Measurements from ENCODE around the gene MPPED2. TPM values are rescaled to one million over a fixed set of nuclear protein-coding genes. Genes with fewer than 3 reads are reported as not detected.
A peak's percentile ranks its signal among the peaks of the same experiment; 100 is the strongest.

MPPED2 gene
- polyA plus RNA-seq, 3 donors = 0.29 to 0.59 (median 0.52) TPM

DNA sequence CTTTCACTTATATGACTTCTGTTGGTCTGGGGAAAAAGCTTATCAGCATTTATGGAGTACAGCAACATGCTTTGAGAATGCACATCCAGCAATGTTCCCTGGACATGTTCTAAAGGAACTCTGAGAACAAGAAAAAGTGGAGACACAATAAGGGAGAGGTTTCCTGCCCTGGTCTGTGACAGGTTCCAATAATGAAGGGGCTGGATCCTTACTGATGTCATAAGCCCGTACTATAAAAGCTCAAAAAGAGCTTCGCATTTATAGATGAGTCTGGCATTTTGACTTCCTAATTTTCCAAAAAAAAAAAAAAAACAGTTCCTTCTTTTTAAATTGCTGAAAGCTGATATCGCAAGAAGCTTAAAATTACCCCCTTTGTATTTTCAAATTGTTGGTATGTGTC, 129.1 kb downstream of the MPPED2 start:
- H3K27me3 Mint-ChIP-seq (ENCODE audit: low read depth in 3 of 3) = peaks cover under 1 to 5% (median 2%) of the 10 kb centered on the region in 3 donors
- Histone ChIP-seq H3K27ac (ENCODE audit: low read depth in 1 of 2, low read length in 2 of 2) (no peak overlapping the region), H3K9me3 (replicated peaks in 1 of 2; ENCODE audit: control insufficient read depth in 1 of 2, insufficient read depth in 1 of 2, low read length in 2 of 2) (no peaks in the 10 kb centered on the region), H3K4me1 (ENCODE audit: control insufficient read depth in 1 of 2, insufficient read depth in 2 of 2, low read length in 2 of 2) (peaks cover 6 to 13% of the 10 kb centered on the region in 2 donors), H3K4me3 (replicated peaks in 1 of 3; ENCODE audit: low read depth in 2 of 3, low read length in 3 of 3) (no peak overlapping the region), H4K20me1 (ENCODE audit: insufficient read depth, low read length) (no peaks in the 10 kb centered on the region), H3K9ac (ENCODE audit: insufficient read depth, low read length, poor library complexity, severe bottlenecking) (no peak overlapping the region), H3K4me2 (replicated peaks; ENCODE audit: extremely low read depth, low read length, poor library complexity, severe bottlenecking) (peak overlapping the region; percentile 26), H3K36me3 (replicated peaks in 1 of 2; ENCODE audit: control insufficient read depth in 1 of 2, insufficient read depth in 2 of 2, low read length in 2 of 2) (no peaks in the 10 kb centered on the region), H2AFZ (ENCODE audit: insufficient read depth, low read depth, low read length, poor library complexity, severe bottlenecking) (no peak overlapping the region), H3K27me3 (ENCODE audit: control insufficient read depth in 2 of 2, insufficient read depth in 2 of 2, low read length in 2 of 2) (no peaks in the 10 kb centered on the region), H3K79me2 (ENCODE audit: insufficient read depth, low read length) (no peaks in the 10 kb centered on the region)
- peaks cover 0 to 4% (median 2%) of the 10 kb centered on the region in 7 donors for H3K9me3 Mint-ChIP-seq
- no CpG with 5 or more reads among the region's 3 CpGs for WGBS (ENCODE audit: insufficient coverage)
- intact Hi-C loops (cut with micrococcal nuclease) = no loop called here
- no peaks in the 10 kb centered on the region for H3K36me3 Mint-ChIP-seq
- H3K27ac Mint-ChIP-seq = no peak overlapping the region
- DNase-seq = peak; percentile 8 to 28 (median 19)
- peaks cover 7% of the 10 kb centered on the region for H3K4me1 Mint-ChIP-seq
- peak overlapping the region in 1 of 2 donors; percentile 22 for H3K4me3 Mint-ChIP-seq
- TF ChIP-seq CTCF (IDR thresholded peaks at IDR 0.05) = no peak

DNA sequence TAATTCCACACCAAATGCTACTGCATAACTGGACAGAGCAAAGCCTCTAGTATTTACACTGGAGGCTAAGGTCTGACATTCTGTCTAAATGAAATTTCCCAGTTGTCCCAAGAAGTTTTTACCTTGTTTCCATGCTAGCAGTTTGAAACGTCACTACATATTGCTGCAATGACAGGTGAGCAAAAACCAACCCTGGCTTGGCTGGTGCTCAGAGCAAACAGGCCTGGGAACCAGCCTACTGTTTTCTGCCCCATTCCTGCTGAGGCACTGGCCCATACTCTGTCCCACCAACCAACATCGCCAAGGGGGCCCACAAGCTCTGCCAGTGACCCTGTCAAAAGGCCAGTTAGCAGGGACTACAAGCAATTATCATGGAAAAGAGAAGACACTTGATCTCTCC, 131.1 kb downstream of the MPPED2 start:
- H3K36me3 Mint-ChIP-seq = no peaks in the 10 kb centered on the region
- WGBS (ENCODE audit: insufficient coverage) = 89% methylated on average over 1 of the region's 2 CpGs
- intact Hi-C loops (cut with micrococcal nuclease) = no loop called here

More for the DNA sequence above, 131.1 kb downstream of the MPPED2 start:
- peaks cover 0 to 3% (median 2%) of the 10 kb centered on the region in 3 donors for H3K27me3 Mint-ChIP-seq (ENCODE audit: low read depth in 3 of 3)
- Histone ChIP-seq H3K4me2 (replicated peaks; ENCODE audit: extremely low read depth, low read length, poor library complexity, severe bottlenecking) (no peak overlapping the region), H3K9me3 (replicated peaks in 1 of 2; ENCODE audit: control insufficient read depth in 1 of 2, insufficient read depth in 1 of 2, low read length in 2 of 2) (no peaks in the 10 kb centered on the region), H3K4me1 (ENCODE audit: control insufficient read depth in 1 of 2, insufficient read depth in 2 of 2, low read length in 2 of 2) (peaks cover 6 to 13% of the 10 kb centered on the region in 2 donors), H4K20me1 (ENCODE audit: insufficient read depth, low read length) (no peaks in the 10 kb centered on the region), H3K27ac (ENCODE audit: low read depth in 1 of 2, low read length in 2 of 2) (no peak overlapping the region), H3K9ac (ENCODE audit: insufficient read depth, low read length, poor library complexity, severe bottlenecking) (no peak overlapping the region), H3K79me2 (ENCODE audit: insufficient read depth, low read length) (no peaks in the 10 kb centered on the region), H3K4me3 (replicated peaks in 1 of 3; ENCODE audit: low read depth in 2 of 3, low read length in 3 of 3) (no peak overlapping the region), H2AFZ (ENCODE audit: insufficient read depth, low read depth, low read length, poor library complexity, severe bottlenecking) (no peak overlapping the region), H3K27me3 (ENCODE audit: control insufficient read depth in 2 of 2, insufficient read depth in 2 of 2, low read length in 2 of 2) (no peaks in the 10 kb centered on the region), H3K36me3 (replicated peaks in 1 of 2; ENCODE audit: control insufficient read depth in 1 of 2, insufficient read depth in 2 of 2, low read length in 2 of 2) (no peaks in the 10 kb centered on the region)
- no peak overlapping the region for H3K4me3 Mint-ChIP-seq
- no peak for DNase-seq
- H3K9me3 Mint-ChIP-seq = peaks cover 0 to 4% (median 2%) of the 10 kb centered on the region in 7 donors
- H3K27ac Mint-ChIP-seq = no peak overlapping the region
- no peak for TF ChIP-seq CTCF (IDR thresholded peaks at IDR 0.05)
- H3K4me1 Mint-ChIP-seq = peaks cover 7% of the 10 kb centered on the region

Data from CD14-positive monocyte (primary cell).